GF-D8 (cell line): Measurements from ENCODE around the gene RNASEH2C.
"Not testable (repeated sequence)": the region's sequence is repeated elsewhere in the genome, so short reads cannot be mapped to it uniquely, and the experiment has no call there.

Source experiments
- DNase-seq: peaks from one replicate; lab custom pipeline; 2025; lab: John Stamatoyannopoulos, UW

RNASEH2C gene

GRCh38 chr11:65720211-65720934 lies at the start of gene RNASEH2C:
Gene RNASEH2C (minus strand): TSS chr11:65720798. CDS start chr11:65720758, 40 bp downstream.
- DNase-seq: peak; percentile 43

DNA sequence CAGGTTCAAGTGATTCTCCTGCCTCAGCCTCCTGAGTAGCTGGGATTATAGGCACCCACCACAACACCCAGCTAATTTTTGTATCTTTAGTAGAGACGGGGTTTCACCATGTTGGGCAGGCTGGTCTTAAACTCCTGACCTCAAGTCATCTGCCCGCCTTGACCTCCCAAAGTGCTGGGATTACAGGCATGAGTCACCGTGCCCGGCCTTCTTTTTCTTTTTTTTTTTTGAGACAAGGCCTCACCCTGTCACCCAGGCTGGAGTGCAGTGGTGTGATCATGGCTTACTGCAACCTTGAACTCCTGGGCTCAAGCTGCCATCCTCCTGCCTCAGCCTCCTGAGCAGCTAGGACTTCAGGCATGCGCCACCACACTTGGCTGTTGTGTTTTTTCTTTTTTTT lies 47.2 kb upstream of the RNASEH2C start:
- not testable (repeated sequence) for DNase-seq

GRCh38 chr11:65767406-65767805 lies 46.8 kb upstream of the RNASEH2C start:
- DNase-seq: no peak

DNA sequence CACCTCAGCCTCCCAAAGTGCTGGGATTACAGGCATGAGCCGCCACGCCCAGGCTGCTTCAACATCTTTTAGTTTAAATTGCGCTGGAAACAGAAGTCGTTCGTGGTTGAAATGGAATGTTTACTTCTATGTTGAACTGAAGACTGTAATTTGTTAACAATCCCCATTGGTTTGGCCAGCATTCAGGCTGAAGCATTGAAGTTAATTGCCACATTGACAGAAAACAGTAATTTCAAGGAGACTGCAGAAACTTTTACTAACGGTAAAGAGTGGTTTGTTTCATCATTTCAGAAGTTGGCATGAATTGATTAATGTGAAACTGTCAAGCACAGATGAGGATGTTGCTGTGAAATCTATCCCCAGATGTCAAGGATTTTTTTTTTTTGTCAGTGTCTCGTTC lies 45.9 kb upstream of the RNASEH2C start:
- peak; percentile 78 for DNase-seq

DNA sequence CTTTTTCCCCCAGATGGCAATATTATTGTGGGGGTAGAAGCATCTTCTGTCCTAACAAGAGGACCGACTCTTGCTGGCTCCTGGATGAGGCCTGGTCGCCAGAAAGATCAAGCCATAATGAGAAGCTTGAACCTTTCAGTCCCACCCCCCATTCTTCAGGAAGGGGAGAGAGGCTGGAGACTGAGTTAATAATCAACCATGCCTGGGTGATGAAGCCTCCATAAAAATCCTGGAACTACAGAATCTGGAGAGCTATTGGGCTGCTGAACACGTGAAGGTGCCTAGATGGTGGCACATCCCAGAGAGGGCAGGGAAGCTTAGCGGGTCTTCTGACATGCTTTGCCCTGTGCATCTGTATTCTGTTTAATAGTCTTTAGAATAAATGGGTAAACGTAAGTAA lies 43.8 kb upstream of the RNASEH2C start:
- DNase-seq: no peak

DNA sequence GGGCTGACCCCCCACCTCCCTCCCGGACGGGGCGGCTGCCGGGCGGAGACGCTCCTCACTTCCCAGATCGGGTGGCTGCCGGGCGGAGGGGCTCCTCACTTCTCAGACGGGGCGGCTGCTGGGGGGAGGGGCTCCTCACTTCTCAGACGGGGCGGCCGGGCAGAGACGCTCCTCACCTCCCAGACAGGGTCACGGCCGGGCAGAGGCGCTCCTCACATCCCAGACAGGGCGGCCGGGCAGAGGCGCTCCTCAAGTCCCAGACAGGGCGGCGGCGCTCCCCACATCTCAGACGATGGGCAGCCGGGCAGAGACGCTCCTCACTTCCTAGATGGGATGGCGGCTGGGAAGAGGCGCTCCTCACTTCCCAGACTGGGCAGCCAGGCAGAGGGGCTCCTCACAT lies 42.2 kb upstream of the RNASEH2C start:
- DNase-seq: not testable (repeated sequence)

DNA sequence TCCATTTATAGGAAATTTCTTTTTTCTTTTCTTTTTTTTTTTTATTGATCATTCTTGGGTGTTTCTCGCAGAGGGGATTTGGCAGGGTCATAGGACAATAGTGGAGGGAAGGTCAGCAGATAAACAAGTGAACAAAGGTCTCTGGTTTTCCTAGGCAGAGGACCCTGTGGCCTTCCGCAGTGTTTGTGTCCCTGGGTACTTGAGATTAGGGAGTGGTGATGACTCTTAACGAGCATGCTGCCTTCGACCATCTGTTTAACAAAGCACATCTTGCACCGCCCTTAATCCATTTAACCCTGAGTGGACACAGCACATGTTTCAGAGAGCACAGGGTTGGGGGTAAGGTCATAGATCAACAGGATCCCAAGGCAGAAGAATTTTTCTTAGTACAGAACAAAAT lies 41.6 kb upstream of the RNASEH2C start:
- not testable (repeated sequence) for DNase-seq

DNA sequence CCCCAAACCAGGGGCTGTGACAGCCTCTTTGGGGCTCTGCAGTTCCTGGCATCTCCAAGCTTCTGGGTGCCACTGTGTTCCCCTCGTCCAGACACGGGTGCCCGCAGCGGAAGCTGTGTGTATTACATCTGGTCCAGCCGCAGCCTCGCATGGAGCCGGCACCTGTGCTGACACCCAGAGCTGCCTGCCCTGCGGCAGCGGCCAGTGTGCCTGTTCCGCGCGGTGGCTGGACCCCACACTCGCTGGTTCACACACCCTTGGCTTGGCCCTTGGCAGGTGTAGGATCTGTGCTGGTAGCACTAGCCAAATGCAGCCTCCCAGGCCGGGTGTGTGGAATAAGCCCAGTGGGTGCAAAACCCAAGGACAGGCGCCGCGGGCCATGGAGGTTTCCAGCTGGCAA lies 24.5 kb upstream of the RNASEH2C start:
- no peak for DNase-seq

DNA sequence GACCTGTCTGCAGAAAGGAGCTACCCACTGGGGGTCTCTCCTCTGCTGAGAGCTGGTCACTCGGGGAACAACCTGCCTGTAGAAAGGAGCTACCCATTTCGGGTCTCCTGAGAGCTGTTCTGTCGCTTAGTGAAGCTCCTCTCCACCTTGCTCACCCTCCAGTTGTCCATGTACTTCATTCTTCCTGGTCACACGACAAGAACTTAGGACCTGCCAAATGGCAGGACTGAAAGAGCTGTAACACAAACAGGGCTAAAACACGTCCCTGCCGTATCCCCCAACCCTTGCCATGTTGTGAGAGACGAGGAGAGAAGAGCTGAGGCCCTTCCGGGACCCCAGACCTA lies 24.1 kb upstream of the RNASEH2C start:
- peak; percentile 10 for DNase-seq

DNA sequence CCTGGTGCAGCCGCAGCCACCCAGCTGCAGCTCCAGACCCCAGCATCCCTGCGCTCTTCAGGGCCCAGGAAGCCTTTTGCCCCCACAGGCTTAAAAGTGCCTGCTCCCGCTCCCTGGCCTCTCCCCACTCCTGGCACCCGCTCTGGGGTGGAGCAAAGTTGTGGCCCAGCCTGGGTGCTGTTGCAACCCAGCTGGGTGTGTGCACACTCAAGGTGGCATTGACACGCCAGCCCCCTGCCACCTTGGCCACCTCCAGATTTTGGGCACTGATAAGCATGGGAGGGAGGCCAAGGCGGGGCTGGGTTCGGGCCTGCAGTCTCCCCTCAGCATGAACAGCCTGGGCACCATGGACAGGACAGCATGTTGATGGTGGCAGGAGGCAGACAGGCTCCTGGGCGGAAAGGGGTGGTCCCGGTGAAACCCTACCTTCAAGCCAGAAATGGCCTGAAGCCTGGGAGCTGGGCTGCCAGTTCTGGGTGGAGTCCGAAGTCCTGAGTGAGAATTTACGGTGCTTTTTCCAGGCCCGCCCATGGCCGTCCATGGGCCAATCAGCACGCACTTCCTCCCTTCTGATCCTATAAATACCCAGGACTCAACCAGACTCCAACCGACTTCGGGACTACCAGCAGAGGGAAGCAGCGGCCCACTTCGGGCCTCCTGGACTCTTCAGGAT lies 23.6 kb upstream of the RNASEH2C start:
- DNase-seq: no peak

- DNase-seq: no peak
Observed at GRCh38 chr11:65743681-65744025, 23.1 kb upstream of the RNASEH2C start.

- DNase-seq: no peak
Observed at GRCh38 chr11:65742353-65742752, 21.8 kb upstream of the RNASEH2C start.

DNA sequence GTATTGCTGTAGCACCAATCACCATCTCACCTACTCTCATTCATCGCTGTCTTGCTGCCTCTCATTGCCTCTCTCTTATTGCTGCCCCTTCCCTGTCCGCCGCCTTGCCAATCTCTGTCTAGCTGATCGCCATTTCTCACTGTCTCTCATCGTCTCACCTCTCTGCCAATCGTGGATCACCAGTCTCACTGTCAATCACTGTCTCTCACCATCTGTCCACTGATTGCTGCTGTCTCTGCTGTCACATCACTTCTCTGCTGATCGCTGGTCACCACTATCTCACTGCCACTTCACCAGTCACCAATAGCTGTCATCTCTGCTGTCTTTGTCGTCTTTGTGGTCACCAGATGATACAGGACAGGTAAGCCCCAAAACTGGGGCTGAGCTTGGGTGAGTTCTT lies 20.6 kb upstream of the RNASEH2C start:
- no peak for DNase-seq

DNA sequence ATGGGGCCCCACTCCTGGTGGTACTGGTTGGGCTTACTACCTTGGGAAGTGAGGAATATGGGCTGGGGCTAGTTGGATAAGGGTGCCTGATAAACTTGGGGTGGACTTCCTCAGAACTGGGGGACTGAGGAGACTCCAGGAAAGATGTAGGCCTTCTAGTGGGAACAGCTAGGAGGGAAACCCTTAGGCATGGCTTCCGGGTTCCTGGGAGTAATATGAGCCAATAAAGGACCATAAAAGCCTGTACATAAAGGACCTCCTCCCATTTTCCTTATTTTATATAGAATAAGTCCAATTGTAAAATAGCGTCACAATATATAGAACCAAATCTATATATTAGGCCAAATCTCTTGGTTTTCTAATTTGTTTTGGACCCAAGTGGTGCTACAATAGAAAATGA lies 18.4 kb upstream of the RNASEH2C start:
- no peak for DNase-seq

- DNase-seq: no peak
Observed at GRCh38 chr11:65736810-65737209, 16.2 kb upstream of the RNASEH2C start.

DNA sequence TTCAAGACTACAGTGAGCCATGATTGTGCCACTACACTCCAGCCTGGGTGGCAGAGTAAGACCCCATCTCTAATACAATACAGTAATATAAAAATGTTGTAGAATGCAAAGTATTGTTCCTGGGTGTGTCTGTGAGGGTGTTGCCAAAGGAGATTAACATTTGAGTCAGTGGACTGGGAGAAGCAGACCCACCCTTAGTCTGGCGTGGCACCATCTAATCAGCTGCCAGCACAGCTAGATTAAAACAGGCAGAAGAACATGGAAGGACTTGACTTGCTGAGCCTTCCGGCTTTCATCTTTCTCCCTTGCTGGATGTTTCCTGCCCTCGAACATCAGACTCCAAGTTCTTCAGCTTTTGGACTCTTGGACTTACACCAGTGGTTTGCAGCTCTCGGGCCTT lies 14.5 kb upstream of the RNASEH2C start:
- not testable (repeated sequence) for DNase-seq

- DNase-seq: no peak
Observed at GRCh38 chr11:65730461-65730860, 9.9 kb upstream of the RNASEH2C start.

GRCh38 chr11:65727865-65728264 lies 7.3 kb upstream of the RNASEH2C start:
- DNase-seq: no peak

- DNase-seq: no peak
Observed at GRCh38 chr11:65726660-65727059, 6.1 kb upstream of the RNASEH2C start.

DNA sequence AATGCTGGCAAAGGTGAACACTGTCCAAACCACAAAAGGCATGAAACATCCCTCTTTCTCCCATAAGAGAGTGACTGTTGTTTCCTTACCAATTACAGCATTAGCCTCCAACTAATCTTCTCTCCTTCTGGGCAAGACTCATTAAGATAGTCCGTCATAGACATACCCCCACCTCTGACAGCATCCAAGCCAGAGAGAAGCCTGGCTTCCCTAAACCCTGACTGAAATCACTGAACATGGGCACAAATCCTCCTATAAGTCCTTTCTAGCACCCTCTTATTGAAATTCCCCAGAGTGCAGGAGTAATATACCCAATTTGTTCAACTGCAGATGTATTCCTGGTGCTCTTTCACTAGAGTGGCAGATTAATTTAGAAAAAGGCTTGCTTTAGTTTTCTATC lies 1.7 kb upstream of the RNASEH2C start:
- DNase-seq: no peak

GRCh38 chr11:65719871-65720210 lies 757 bp downstream of the RNASEH2C start:
- no peak for DNase-seq

DNA sequence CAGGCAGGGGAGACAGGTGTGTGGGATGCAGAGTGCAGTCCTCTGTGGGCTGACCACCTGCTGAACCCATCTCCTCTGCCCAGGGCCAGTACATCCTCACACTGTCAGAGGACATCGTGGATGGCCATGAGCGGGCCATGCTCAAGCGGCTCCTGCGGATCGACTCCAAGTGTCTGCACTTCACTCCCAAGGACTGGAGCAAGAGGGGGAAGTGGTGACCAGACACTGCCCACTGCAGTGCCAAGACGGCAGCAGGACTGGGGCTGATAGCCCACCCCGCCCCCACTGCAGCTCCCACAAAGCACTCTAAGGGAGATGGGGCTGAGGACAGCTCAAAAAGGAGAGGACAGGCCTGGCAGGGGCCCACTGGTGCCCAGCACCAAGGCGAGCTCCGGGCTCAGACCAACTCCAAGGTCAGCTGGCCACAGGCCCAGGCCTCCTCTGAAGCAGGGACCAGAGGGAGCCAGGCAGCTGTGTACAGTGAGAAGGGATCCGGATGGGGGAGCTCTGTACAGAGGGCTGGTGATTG lies 1.6 kb downstream of the RNASEH2C start:
- no peak for DNase-seq

GRCh38 chr11:65718531-65718930 lies 2.1 kb downstream of the RNASEH2C start:
- no peak for DNase-seq

GRCh38 chr11:65717906-65718305 lies 2.7 kb downstream of the RNASEH2C start:
- no peak for DNase-seq
